ENCODE results near the gene IL2.

IL2 gene

GRCh38 chr4:122456231-122457116 is at the start of gene IL2:
TSS of gene IL2 (minus strand) at chr4:122456725. CDS start at chr4:122456440, 285 bp downstream.
- ATAC-seq, result no peak
- TF ChIP-seq ZC3H10 (CRISPR knock-in tag; IDR thresholded peaks at IDR 0.05) (no peak), CSDC2 (CRISPR knock-in tag; IDR thresholded peaks at IDR 0.05) (no peak), ZNF565 (CRISPR knock-in tag; conservative IDR thresholded peaks at IDR 0.05; ENCODE audit: low read depth) (no peak)

GRCh38 chr4:122503214-122503613 is 46.7 kb upstream of the IL2 start:
- TF ChIP-seq RARB (CRISPR knock-in tag; IDR thresholded peaks at IDR 0.05), result no peak
- no peak for TF ChIP-seq TOX (CRISPR knock-in tag; IDR thresholded peaks at IDR 0.05; ENCODE audit: borderline replicate concordance)
- TF ChIP-seq OSR1 (CRISPR knock-in tag; IDR thresholded peaks at IDR 0.05), result no peak
- TF ChIP-seq ZFP30 (CRISPR knock-in tag; IDR thresholded peaks at IDR 0.05), result no peak
- TF ChIP-seq ZFP3 (CRISPR knock-in tag; IDR thresholded peaks at IDR 0.05), result no peak
- TF ChIP-seq ZNF8 (CRISPR knock-in tag; IDR thresholded peaks at IDR 0.05), result no peak
- no peak for TF ChIP-seq ZC3H10 (CRISPR knock-in tag; IDR thresholded peaks at IDR 0.05)
- TF ChIP-seq ISL1 (CRISPR knock-in tag; IDR thresholded peaks at IDR 0.05), result no peak
- no peak for TF ChIP-seq POU6F1 (CRISPR knock-in tag; IDR thresholded peaks at IDR 0.05; ENCODE audit: borderline replicate concordance, low read depth)
- no peak for TF ChIP-seq PATZ1 (CRISPR knock-in tag; IDR thresholded peaks at IDR 0.05; ENCODE audit: borderline replicate concordance)
- TF ChIP-seq BACH2 (CRISPR knock-in tag; IDR thresholded peaks at IDR 0.05; ENCODE audit: borderline replicate concordance), result no peak
- TF ChIP-seq TSHZ2 (CRISPR knock-in tag; IDR thresholded peaks at IDR 0.05), result no peak
- no peak for TF ChIP-seq ARNTL (CRISPR knock-in tag; IDR thresholded peaks at IDR 0.05; ENCODE audit: borderline replicate concordance, low read depth)
- TF ChIP-seq GLIS3 (CRISPR knock-in tag; IDR thresholded peaks at IDR 0.05), result no peak
- no peak for TF ChIP-seq ESRRG (CRISPR knock-in tag; IDR thresholded peaks at IDR 0.05)
- TF ChIP-seq PPARA (CRISPR knock-in tag; IDR thresholded peaks at IDR 0.05; ENCODE audit: borderline replicate concordance), result no peak

GRCh38 chr4:122500852-122501501 is 44.5 kb upstream of the IL2 start:
- ATAC-seq, result no peak
- no peak for TF ChIP-seq BACH2 (CRISPR knock-in tag; IDR thresholded peaks at IDR 0.05; ENCODE audit: borderline replicate concordance)
- TF ChIP-seq ZNF70 (CRISPR knock-in tag; IDR thresholded peaks at IDR 0.05), result no peak
- TF ChIP-seq ZFP3 (CRISPR knock-in tag; IDR thresholded peaks at IDR 0.05), result no peak
- no peak for TF ChIP-seq TOX (CRISPR knock-in tag; IDR thresholded peaks at IDR 0.05; ENCODE audit: borderline replicate concordance)
- TF ChIP-seq ZNF8 (CRISPR knock-in tag; IDR thresholded peaks at IDR 0.05), result no peak
- TF ChIP-seq ZC3H10 (CRISPR knock-in tag; IDR thresholded peaks at IDR 0.05), result no peak
- TF ChIP-seq OSR1 (CRISPR knock-in tag; IDR thresholded peaks at IDR 0.05), result no peak
- TF ChIP-seq CSDC2 (CRISPR knock-in tag; IDR thresholded peaks at IDR 0.05), result no peak
- TF ChIP-seq ESRRG (CRISPR knock-in tag; IDR thresholded peaks at IDR 0.05), result no peak
- TF ChIP-seq PATZ1 (CRISPR knock-in tag; IDR thresholded peaks at IDR 0.05; ENCODE audit: borderline replicate concordance), result no peak

More at GRCh38 chr4:122503214-122503613, 46.7 kb upstream of the IL2 start:
- no peak for ATAC-seq

All from SK-N-SH treated with all-trans-retinoic acid at 6 μM for 48 hours (cell line).